DMS79 treated with DMSO at 0.1 percent for 48 hours (cell line): ENCODE results near the gene RTN4RL1.
A peak's percentile ranks its signal among the peaks of the same experiment; 100 is the strongest.
"Not testable (repeated sequence)": the region's sequence is repeated elsewhere in the genome, so short reads cannot be mapped to it uniquely, and the experiment has no call there.

Experiments used
- DNase-seq: peaks from one replicate; lab custom pipeline; 2025; lab: John Stamatoyannopoulos, UW

The RTN4RL1 gene

GRCh38 chr17:2003525-2003924, 21.6 kb downstream of the RTN4RL1 start:
- DNase-seq: no peak

- DNase-seq: no peak
Observed at GRCh38 chr17:2002767-2003329, 22.3 kb downstream of the RTN4RL1 start.

- peak; percentile 71 for DNase-seq
Observed at GRCh38 chr17:1999557-2000251, 25.4 kb downstream of the RTN4RL1 start.

GRCh38 chr17:1997927-1998742, 27.0 kb downstream of the RTN4RL1 start:
- no peak for DNase-seq

DNA sequence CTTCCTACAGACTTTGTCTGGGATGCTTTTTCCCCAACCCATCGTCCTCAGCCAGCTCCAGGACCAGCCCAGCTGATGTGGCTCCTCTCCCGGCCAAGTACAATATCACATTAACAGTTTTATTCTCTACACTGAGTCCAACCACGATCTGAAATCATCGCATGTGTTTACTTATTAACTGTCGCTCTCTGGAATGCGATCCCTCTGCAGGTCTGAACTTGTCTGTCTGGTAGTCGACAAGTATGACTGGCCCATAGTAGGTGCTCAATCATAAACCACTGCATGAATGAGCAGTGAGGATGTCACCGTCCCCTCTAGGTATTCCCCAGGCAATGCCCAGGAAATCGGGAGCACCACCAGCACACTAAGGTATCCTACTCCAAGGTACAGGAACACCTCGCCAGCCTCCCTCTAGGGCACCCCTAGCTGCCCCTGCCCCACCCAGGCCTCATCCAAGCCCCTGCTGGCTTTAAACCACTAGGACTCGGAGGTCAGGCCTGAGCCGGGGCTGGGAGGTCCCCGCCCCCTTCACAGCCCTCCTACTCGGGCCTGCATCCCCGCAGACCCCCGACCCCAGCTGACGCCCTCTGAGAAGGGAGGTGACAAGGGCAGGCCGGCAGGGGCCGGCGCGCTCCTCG, 27.7 kb downstream of the RTN4RL1 start:
- no peak for DNase-seq

GRCh38 chr17:1996800-1997288, 28.3 kb downstream of the RTN4RL1 start:
- DNase-seq: no peak

DNA sequence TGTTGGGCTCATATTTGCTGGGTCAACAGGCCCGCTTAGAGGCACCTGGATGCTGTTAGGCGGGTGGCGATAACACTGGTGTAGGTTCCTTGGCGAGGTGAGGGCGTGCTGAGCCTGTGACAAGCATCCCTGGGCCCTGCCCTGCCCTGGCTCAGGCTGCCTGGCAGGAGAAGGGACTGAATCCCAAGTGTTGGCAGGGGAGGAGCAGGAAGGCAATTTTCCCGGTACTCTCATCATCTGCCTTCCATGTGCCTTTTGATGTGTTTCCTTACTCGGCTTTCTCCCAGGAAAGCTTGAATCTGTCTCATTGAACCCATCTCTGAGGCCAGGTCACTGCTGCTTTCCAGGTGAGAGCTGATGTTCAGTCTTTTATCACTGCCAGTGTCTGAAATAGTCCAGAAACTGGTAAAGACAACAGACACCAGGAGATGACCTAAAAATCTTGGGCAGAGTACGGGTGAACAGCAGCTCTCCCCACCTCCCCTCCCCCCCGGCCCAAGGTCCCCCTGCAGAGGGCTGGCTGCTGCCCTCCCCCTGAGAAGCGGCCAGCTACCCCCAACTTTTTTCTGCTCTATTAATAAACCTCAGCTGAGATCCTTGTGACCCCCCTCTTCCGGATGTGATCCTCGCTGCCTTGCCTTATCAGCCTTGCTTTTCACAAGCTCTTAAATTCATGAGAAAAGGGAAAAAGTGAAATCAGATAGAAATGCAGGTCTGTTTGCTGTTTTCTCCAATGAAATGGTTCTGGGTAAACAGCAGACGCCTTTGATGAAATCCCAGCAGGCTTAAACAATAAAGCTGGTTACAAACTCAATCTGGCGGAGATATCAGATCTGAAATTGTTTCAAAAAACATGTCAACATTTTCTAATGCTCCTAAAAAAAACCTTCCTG, 29.0 kb downstream of the RTN4RL1 start:
- DNase-seq: no peak

GRCh38 chr17:1995321-1995892, 29.7 kb downstream of the RTN4RL1 start:
- peak; percentile 83 for DNase-seq

- DNase-seq: no peak
Observed at GRCh38 chr17:1994707-1995106, 30.4 kb downstream of the RTN4RL1 start.

- DNase-seq: peak; percentile 16
Observed at GRCh38 chr17:1992541-1992940, 32.6 kb downstream of the RTN4RL1 start.

DNA sequence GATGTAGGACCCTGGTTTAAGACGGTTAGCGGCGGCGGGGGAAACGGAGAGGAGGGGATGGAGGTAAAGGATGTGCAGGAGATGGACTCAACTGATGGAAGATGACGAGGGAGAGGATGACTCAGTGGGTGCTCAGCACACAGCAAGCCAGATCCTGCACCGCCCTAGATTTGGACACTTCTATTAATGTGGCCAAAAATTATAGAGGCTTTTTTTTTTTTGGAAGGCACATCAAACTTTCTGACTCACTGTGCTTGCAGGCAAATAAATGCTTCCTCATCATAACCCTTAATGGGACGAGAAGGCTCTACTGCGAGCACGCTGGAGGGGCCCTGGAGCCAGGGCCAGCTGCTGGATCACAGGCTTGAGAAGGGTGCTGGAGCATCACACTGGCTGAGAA, 36.0 kb downstream of the RTN4RL1 start:
- DNase-seq: no peak

- no peak for DNase-seq
Observed at GRCh38 chr17:1986783-1987451, 38.2 kb downstream of the RTN4RL1 start.

DNA sequence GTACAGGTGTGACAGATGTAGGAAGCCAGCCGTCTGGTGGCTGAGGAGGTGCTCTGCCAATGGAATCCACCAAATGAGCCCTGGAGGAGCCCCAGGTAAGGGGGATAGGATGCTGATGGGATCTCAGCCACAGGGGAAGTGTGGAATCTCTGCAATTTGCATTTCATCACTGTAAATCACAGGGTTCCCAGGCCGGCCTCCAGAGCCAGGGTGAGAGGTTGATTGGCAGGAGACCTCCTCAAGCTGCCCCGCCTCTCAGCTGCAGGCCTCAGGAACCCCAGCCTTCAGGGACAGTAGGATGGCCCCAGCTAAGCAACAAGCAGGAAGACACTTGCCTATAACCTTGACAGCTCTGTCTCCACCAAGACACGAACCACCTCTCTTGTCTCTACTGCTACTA, 39.4 kb downstream of the RTN4RL1 start:
- DNase-seq: no peak

DNA sequence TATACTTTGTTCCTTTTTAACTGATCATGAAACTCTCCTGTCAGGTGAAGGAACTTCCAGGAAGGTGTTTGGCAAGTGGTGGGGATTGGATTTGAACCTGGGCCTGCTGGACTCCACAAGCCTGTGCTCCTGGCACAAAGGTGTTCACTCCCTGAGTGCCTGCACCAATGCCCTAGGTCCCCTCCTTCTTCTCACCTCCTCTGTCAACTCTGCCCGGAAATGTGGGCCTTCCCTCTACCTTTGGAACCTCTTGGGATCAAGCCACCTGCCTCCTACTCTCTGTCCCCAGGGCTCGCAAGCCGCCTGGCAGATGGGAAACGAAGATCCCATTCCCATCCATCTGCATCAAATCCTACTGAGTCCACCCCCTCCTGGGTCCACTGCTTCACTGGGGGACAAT, 40.0 kb downstream of the RTN4RL1 start:
- DNase-seq: no peak

GRCh38 chr17:1982793-1983366, 42.3 kb downstream of the RTN4RL1 start:
- DNase-seq: not testable (repeated sequence)

- DNase-seq: no peak
Observed at GRCh38 chr17:1980665-1981250, 44.4 kb downstream of the RTN4RL1 start.

DNA sequence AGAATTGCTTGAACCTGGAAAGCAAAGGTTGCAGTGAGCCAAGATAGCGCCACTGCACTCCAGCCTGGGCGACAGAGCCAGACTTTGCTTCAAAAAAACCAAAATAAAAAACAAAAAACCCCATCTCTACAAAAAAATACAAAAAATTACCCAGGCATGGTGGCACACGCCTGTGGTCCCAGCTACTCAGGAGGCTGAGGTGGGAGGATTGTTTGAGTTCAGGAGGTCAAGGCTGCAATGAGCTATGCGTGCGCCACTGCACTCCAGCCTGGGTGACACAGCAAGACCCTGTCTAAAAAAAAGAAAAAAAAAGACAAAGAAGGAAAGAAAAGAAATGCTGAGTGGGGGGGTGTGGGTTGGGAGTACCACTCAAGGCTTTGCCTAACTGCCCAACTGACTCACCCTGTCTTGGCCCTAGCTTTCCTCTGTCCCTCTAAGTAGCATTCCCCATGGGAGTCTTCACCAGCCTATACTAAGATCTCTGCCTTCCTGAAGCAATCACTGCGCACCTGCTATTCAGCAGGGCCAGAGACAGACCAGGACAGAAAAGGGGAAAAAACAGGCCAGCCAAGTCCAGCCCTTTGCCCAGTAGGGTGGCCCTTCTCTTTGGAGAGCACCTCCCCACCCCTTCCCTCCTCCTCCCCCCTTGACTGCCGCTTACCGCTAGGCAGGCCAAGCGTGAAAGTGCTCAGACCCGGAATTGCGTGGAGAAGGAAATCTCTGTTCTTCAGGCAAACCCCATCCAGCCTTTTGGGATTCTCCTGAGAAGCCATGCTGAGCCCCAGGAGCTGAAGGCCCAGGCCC, 45.8 kb downstream of the RTN4RL1 start:
- peak; percentile 84 for DNase-seq

DNA sequence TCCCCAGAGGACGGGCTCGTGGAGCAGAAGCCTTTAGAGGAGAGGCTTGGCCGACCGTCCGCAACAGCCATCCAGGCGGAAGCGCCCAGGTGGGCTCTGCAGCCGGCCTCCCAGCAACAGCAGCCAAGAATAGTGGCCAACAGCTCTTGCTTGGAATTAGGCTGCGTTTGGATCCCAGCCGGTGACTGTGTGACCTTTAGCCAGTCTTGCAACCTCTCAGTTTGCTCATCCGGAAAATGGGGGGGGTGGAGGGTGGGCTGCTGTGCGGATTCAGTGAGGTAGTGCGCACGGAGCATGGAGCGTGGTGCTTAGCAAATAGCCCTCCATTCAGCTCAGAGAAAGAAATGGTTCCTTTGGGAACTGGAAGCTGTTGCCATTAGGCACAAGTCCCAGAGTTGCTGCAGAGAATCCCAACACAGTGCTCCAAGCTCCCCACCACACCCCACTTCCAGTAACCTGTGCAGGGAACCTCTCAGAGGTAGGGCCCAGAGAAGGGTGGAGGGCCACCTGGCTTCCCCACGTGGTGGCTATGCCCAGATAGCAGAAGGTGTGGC, 46.7 kb downstream of the RTN4RL1 start:
- no peak for DNase-seq
